HG03159 (cell line): ENCODE data around the gene FXYD5.
A peak's percentile ranks its signal among the peaks of the same experiment; 100 is the strongest.
"Not testable (repeated sequence)": the region's sequence is repeated elsewhere in the genome, so short reads cannot be mapped to it uniquely, and the experiment has no call there.

Experiments
- ATAC-seq: cut with Tn5 transposase; IDR thresholded peaks from one replicate; pipeline ENCODE4 v1.9.1; 2021; ENCODE audit warnings: mild to moderate bottlenecking, moderate library complexity; ENCODE audit not compliant: unreplicated experiment

Gene FXYD5

GRCh38 chr19:35177377-35178274, 23.1 kb downstream of the FXYD5 start:
- no peak for ATAC-seq

- ATAC-seq, result no peak
Observed at GRCh38 chr19:35178701-35179100, 24.2 kb downstream of the FXYD5 start.

GRCh38 chr19:35179830-35180229, 25.3 kb downstream of the FXYD5 start:
- no peak for ATAC-seq

GRCh38 chr19:35181387-35181786, 26.9 kb downstream of the FXYD5 start:
- no peak for ATAC-seq

- no peak for ATAC-seq
Observed at GRCh38 chr19:35184267-35184666, 29.7 kb downstream of the FXYD5 start.

GRCh38 chr19:35184884-35185283, 30.3 kb downstream of the FXYD5 start:
- no peak for ATAC-seq

- ATAC-seq, result no peak
Observed at GRCh38 chr19:35194012-35194984, 39.8 kb downstream of the FXYD5 start.

GRCh38 chr19:35195830-35196229, 41.3 kb downstream of the FXYD5 start:
- no peak for ATAC-seq

GRCh38 chr19:35196861-35197260, 42.3 kb downstream of the FXYD5 start:
- not testable (repeated sequence) for ATAC-seq

GRCh38 chr19:35199481-35199880, 44.9 kb downstream of the FXYD5 start:
- no peak for ATAC-seq

- no peak for ATAC-seq
Observed at GRCh38 chr19:35202722-35203688, 48.5 kb downstream of the FXYD5 start.

GRCh38 chr19:35204799-35205732, 50.5 kb downstream of the FXYD5 start:
- ATAC-seq, result peak; percentile 66

GRCh38 chr19:35205733-35206323, 51.3 kb downstream of the FXYD5 start:
- ATAC-seq, result no peak

- peak; percentile 43 for ATAC-seq
Observed at GRCh38 chr19:35206379-35206778, 51.8 kb downstream of the FXYD5 start.

- no peak for ATAC-seq
Observed at GRCh38 chr19:35206855-35207254, 52.3 kb downstream of the FXYD5 start.

- ATAC-seq, result no peak
Observed at GRCh38 chr19:35207391-35207871, 52.9 kb downstream of the FXYD5 start.

- no peak for ATAC-seq
Observed at GRCh38 chr19:35208121-35208520, 53.6 kb downstream of the FXYD5 start.

GRCh38 chr19:35209646-35210045, 55.1 kb downstream of the FXYD5 start:
- no peak for ATAC-seq
